PFSK-1 (cell line): ENCODE measurements around the gene LDB3.

ENCODE experiments used
- FOXP2 ChIP-seq: optimal IDR thresholded peaks from 2 replicates; pipeline ENCODE3; 2011; ENCODE audit warnings: borderline replicate concordance, control low read depth, inconsistent platforms; ENCODE audit not compliant: insufficient read depth; ENCODE audit errors: extremely low read length, extremely low read depth
- POLR2AphosphoS5 ChIP-seq: IDR thresholded peaks from 2 replicates; pipeline ENCODE4 v1.6.1; 2012; ENCODE audit warnings: low read depth, mild to moderate bottlenecking, control low read depth, low read length, moderate library complexity
- SIN3A ChIP-seq: IDR thresholded peaks from 2 replicates; pipeline ENCODE4 v1.6.1; 2012; ENCODE audit warnings: mild to moderate bottlenecking, low read length, moderate library complexity, borderline replicate concordance; ENCODE audit not compliant: insufficient read depth
- TAF1 ChIP-seq: IDR thresholded peaks from 2 replicates; pipeline ENCODE4 v1.6.1; 2012; ENCODE audit warnings: low read length, control low read depth, borderline replicate concordance; ENCODE audit not compliant: insufficient read depth
- TF ChIP-seq, protein P1 (sequence below), 2 experiments: IDR thresholded peaks; 2 replicates each; pipeline versions ENCODE4 v1.6.1 to v1.8.0; 2011 to 2012; ENCODE audit warnings: low read depth in 2 of 2, low read length in 2 of 2, control low read depth in 1 of 2, inconsistent platforms in 1 of 2, mild to moderate bottlenecking in 1 of 2, moderate library complexity in 1 of 2; ENCODE audit not compliant: insufficient read depth in 1 of 2

Gene LDB3

DNA sequence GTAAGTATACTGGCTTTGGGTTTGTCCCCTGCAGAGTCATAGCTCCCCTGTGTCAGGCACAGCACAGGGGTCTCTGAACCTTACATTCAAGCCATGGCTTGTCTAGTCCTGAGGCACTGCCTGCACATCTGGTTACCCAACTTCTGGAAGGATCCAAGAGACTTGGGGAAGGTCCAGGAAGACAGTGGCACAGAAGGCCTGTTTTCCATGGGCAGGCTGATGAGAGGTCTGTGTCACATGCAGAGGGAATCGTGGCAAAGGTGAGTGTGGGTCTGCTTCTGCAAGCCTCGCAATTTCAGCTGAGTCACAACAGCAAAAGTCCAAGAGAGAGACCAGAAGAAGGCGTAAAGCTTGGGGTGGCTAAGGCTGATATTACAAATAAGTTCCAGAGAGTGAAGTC is 59.7 kb downstream of the LDB3 start:
- TF ChIP-seq POLR2AphosphoS5 = no peak
- TF ChIP-seq FOXP2 = no peak
- no peak for TF ChIP-seq SIN3A
- TF ChIP-seq TAF1 = no peak
- TF ChIP-seq, protein P1, sequence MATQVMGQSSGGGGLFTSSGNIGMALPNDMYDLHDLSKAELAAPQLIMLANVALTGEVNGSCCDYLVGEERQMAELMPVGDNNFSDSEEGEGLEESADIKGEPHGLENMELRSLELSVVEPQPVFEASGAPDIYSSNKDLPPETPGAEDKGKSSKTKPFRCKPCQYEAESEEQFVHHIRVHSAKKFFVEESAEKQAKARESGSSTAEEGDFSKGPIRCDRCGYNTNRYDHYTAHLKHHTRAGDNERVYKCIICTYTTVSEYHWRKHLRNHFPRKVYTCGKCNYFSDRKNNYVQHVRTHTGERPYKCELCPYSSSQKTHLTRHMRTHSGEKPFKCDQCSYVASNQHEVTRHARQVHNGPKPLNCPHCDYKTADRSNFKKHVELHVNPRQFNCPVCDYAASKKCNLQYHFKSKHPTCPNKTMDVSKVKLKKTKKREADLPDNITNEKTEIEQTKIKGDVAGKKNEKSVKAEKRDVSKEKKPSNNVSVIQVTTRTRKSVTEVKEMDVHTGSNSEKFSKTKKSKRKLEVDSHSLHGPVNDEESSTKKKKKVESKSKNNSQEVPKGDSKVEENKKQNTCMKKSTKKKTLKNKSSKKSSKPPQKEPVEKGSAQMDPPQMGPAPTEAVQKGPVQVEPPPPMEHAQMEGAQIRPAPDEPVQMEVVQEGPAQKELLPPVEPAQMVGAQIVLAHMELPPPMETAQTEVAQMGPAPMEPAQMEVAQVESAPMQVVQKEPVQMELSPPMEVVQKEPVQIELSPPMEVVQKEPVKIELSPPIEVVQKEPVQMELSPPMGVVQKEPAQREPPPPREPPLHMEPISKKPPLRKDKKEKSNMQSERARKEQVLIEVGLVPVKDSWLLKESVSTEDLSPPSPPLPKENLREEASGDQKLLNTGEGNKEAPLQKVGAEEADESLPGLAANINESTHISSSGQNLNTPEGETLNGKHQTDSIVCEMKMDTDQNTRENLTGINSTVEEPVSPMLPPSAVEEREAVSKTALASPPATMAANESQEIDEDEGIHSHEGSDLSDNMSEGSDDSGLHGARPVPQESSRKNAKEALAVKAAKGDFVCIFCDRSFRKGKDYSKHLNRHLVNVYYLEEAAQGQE (IDR thresholded peaks at IDR 0.05; ENCODE audit: insufficient read depth in 1 of 2, low read depth in 2 of 2, low read length in 2 of 2) = no peak

DNA sequence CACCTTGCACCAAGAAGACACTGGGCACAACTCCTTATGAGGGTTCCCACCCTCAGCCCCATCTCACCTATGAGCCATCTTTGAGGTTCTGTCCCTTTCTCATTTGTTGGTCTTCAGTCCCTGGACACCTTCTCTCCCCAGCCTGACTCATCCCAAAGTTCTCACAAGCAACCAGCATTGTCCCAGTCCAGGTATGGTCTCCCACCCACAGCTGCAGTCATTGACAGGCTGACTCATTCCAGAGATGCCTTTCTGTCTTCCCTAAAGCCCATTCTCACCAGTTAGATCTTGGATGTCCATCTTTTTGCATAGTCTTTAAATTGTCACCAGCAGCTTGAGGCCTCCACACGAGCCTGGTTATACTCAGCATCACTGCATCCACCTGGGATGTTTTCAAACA is 61.4 kb downstream of the LDB3 start:
- TF ChIP-seq TAF1 = no peak
- no peak for TF ChIP-seq POLR2AphosphoS5
- TF ChIP-seq FOXP2 = no peak
- no peak for TF ChIP-seq SIN3A
- TF ChIP-seq, protein P1 (IDR thresholded peaks at IDR 0.05; ENCODE audit: insufficient read depth in 1 of 2, low read depth in 2 of 2, low read length in 2 of 2) = no peak

DNA sequence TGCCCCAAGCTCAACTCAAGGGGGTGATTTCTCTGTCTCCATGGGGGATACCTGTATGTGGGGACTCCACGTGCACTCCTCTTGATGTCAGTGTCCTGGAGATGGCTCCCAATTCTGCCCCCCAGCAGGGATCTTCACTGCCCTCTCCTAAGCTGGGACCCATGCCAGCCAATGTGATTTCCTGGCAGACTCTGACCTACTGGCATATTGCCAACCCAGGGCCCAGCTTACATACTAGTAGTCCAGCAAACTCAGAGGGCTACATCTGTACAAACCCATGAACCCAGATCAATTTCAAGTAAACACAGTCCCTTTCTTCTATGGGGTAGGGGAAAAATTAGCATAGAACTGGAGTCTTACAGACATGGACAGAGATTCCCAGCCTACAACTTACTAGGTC is 61.9 kb downstream of the LDB3 start:
- TF ChIP-seq, protein P1 (IDR thresholded peaks at IDR 0.05; ENCODE audit: insufficient read depth in 1 of 2, low read depth in 2 of 2, low read length in 2 of 2) = no peak
- TF ChIP-seq SIN3A = no peak

DNA sequence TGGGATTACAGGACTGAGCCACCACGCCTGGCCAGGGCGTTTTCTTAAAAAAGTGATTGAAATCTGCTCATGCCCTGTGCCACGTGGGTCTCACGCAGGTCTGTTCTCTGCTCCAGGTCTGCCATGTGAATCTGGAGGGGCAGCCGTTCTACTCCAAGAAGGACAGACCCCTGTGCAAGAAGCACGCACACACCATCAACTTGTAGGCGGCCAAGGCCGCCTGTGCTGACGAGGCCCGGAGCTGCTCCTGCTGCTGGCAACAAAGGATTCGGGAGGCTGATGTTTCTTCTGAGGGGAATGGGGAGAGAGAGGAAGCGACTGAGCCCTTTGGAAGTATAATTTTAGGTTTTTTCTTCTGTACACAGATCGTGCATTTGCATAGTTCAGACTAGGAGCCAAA is 64.5 kb downstream of the LDB3 start:
- TF ChIP-seq TAF1 = no peak
- TF ChIP-seq, protein P1 (IDR thresholded peaks at IDR 0.05; ENCODE audit: insufficient read depth in 1 of 2, low read depth in 2 of 2, low read length in 2 of 2) = no peak
- TF ChIP-seq POLR2AphosphoS5 = no peak
- TF ChIP-seq SIN3A = no peak
- no peak for TF ChIP-seq FOXP2

DNA sequence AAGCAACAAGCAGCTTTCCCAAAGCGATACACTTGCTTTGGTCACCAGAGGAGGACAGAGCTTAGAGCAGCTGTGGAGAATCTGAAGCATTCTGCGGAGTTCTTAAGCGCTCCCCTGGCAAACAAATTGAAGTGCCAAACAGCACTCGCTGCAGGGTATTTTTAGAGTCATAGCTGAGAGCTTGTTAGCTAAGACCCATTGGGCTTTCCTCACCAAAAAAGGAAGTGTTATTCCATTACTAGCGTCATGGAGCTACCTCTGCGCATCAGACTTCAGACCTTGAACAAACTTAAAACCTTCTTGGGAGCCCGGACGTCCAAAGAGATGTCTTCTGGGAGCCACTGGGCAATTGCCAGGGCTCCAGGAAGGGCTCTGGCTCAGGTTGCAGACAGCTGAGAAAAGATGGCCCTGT is 65.0 kb downstream of the LDB3 start:
- no peak for TF ChIP-seq POLR2AphosphoS5
- no peak for TF ChIP-seq SIN3A
- no peak for TF ChIP-seq TAF1
- TF ChIP-seq, protein P1 (IDR thresholded peaks at IDR 0.05; ENCODE audit: insufficient read depth in 1 of 2, low read depth in 2 of 2, low read length in 2 of 2) = no peak
- TF ChIP-seq FOXP2 = no peak
